GM18867 (cell line): Measurements from ENCODE around the gene DENND1A.

Source experiments
- ATAC-seq: cut with Tn5 transposase; IDR thresholded peaks from one replicate; pipeline ENCODE4 v1.9.1; 2021; ENCODE audit warnings: mild to moderate bottlenecking, moderate library complexity; ENCODE audit not compliant: unreplicated experiment

Gene DENND1A

DNA sequence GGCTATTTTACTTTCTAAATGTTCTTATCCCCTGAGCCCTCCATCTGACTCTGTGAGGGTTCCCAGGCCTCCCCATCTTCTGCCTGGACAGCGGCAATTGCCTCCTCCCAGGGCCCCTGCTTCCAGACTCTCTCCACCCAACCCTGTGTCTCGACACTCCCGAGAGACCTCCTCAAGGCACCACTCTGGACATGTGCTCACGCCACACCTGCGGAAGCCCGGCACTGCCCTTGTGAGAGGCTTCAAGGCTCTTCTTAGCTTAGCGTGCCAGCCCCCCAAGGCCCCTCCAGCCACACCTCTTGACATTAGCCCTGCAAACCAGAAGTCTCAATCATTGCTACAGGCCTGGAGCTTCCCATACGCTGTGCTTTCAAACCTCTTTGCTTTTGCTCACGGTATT, 449.8 kb downstream of the DENND1A start:
- no peak for ATAC-seq

DNA sequence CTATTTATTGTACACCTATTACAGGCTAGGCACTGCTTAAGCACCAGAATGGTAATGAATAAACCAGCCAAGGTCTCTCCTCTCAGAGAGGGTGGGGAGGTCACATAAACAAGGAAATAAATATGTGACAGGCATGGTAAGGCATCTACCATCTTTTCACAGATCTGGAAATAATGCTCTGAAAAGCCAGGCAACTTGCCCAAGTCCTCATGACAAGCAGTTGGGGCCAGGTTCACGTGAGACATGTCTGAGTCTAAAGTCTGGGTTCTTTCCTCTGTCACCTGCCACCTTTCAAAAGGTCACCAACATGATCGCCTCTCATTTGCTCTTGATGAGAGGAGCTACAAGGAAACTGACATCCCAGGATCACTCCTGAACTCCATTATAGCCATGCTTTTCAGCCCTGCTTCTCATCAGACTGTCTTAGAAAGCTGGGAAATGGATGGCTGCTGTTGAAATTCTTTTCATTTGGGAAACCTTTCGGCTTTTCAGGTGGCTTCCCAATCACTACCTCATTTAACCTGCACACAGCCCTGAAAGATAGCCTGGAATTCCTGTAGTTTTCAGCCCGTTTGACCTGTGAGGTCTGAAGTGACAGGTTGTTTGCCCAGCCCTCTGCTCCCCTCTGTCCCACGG, 450.8 kb downstream of the DENND1A start:
- no peak for ATAC-seq

DNA sequence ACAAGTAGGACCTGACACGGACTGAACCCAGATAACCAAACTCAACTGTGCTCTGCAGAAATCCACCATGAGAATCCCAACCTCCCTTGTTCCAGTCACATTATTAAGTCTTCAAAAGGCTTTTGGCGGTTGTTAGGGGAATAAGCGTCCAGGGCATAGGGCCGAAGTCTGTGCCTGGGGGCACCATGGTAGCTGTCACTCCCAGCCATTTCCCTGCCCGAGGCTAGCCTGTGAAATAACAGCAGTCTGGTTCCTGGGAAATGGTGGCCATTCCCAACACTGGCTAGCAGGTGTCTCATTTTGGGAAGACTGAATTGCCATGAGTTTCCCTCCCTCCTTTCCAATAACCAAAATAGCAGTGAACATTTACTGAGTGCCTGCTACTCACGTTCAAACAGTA, 451.8 kb downstream of the DENND1A start:
- ATAC-seq = no peak

DNA sequence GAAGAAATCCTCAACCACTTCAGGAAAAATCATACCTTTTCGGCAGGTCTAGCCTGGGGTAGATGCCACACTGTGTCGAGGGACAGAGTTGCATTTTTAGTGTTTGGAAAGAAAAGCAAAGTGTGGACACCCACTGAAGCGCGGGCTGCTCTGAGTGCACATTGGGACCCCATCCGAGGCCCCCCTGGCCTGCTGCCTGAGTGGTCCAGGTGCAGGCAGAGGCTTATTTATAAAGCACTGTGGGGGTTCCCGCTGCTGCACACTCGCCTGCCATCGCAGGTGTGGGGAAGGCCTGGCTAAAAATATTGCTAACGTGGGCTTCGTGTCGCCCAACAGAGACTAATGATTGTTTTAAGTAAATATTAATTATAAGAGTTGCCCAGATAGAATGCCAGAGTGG, 454.5 kb downstream of the DENND1A start:
- no peak for ATAC-seq

DNA sequence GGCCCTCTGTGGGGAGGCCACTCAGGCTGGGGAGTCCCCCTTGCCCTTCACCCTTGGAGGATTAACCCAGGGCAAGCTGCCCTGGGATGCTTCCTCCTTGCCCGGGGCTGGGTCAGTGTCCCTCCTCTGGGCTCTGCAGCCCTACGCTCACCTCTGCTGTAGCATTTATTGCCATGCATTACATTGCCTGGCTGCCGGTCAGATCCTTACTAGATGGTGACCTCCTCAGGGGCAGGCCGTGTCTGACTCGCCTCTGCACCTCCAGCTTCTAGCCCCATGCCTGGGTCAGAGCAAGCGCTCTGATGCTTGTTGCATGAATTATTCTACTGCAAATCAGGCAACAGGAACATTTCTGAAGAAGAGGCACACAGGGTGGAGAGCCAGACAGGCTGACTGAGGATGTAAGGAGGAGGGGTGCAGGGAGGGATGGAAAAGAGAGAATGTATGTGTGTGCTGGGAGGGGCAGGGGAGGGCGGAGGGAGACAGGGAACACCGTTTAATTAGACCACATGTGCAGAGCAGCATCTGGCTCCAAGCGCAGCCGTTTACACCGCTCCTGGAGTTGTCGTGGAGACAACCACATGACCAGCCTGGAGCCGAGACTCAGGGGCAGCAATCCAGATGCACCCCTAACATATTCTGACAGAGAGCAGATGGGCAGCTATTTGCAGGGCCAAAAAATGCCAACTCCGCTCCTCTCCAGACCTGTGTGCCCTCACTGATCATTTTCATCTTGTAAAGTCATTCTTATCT, 456.9 kb downstream of the DENND1A start:
- no peak for ATAC-seq

DNA sequence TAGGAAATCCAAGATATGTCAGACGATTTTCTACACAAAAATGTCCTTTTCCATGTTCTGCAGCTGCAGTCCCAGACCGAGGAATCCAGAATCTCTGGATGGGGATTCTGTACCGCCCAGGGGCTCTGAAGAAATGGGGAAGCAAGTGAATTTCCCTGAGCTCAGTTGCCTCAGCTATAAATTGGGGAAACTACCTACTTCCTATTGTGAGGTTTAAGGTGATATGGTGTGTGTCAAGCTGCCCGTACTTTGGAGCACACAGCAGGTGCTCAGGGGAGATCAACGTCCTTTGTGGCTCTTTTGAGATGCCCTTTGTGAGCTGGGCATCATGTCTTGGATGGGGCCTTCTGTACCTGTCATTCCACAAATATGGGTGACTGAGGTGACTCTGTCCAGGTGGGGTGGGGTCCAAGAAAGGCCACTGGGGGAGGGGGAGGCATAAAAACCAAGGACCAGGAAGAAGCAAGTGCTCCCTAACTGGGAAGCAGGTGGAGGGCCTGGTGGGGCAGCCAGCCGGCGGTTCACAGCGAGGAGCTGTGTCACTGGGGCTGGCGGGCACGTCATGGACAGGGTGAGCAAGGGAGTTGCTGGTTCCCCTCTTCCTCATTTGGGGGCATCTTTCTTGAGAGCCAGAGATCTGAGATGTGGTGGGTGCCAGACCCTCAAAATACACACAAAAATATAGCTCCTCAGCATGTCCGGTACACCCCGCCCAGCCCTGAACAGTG, 457.9 kb downstream of the DENND1A start:
- ATAC-seq = no peak

DNA sequence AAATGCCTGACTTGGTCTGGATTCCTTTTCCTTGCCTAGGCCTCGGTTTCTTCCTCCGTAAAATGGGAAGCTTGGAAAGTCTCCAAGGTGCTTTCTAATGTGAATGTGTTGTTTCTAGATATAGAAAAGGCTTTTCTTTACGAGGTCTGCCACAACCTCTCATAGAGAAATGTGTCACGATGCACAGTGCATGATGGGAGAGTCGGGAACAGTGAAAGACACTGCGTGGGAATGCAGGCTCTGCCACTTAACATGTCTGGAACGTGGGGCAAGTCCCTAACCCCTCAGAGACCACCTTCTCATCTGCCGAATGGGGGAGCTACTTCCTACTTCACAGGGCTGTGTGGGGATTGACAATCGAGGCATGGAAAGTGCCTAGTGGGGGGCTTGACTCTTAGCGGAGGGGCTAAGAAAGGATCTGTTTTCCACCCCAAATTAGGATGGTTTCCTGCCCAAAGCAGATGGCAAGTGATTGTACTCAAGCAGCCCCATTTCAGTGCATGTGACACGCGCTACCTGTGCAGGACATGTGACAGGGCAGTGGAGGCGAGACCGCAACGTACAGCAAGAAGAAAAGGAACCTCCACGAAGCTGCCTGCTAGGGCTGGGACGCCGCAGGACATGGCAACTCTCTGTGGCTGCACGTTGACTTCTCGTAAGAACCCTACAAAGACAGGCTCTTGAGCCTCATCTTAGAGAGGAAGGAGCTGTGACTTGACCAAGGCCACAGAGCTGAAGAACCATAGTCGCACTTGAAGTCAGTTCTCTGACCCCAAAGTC, 458.7 kb downstream of the DENND1A start:
- no peak for ATAC-seq

DNA sequence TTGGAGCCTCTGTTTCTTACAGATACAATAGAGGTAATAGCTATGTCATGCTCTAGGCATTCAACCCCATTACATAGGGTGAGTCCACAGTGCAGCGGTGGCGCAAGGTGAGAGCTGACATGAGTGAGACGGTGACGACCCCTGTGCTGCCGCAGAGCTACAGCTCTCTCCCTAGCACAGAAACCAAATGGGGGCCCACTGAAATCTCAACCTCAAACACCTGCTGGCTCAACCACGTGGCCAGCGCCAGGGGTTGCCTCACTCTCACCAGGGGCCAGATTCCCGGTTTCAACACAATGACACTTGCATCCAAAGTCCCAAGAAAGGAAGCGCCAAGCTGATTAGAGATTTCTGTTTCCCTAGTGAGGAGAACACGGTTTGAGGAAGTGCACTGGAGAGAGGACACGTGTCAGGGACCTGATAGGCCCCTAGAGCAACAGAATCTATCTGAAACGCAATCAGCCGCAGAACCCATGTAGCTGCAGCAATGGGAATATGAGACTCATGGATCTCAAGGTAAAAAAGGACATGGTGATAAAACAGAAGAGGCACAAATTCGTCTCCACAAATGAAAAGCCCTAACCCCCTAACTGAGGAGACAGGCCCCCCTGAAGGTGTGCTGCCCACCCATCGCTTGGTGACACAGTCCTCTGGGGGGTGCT, 459.7 kb downstream of the DENND1A start:
- ATAC-seq = no peak

DNA sequence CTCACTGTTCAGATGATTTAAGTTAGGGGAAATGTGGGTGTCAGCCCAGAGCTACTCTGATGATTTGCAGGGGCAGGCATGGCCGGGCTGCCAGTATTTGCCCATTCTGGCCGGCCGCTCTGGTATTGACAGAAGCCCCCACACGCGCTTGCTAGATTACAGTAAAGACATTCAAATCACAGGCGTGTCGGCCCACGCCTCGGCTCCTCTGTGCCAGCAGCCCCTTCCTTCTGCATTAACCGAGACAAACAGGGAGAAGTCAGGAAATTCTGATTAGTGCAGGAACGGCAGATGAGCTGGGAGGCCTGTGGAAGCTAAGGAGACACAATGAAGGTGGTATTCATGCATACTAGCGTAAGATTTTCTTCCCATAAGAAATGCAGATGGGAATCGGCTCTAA, 460.6 kb downstream of the DENND1A start:
- no peak for ATAC-seq

DNA sequence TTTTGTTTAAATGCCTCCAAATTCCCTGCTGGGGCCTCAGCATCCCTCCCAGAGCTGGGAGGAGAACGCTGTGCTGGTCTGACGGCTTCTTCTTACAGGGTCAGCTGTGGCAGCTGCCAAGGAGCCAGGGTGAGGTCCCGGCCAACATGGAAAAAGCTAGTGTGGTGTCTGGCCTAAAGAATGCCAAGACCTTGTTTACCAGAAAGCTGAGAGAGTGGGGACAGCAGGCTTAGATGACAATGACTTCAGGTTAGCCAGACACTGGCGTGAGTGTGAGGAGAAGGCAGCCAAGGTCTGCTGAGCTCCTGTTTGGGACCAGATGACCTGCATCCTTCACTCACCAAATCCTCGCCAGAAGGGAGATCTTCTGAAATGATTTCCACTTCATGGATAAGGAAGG, 461.4 kb downstream of the DENND1A start:
- no peak for ATAC-seq

DNA sequence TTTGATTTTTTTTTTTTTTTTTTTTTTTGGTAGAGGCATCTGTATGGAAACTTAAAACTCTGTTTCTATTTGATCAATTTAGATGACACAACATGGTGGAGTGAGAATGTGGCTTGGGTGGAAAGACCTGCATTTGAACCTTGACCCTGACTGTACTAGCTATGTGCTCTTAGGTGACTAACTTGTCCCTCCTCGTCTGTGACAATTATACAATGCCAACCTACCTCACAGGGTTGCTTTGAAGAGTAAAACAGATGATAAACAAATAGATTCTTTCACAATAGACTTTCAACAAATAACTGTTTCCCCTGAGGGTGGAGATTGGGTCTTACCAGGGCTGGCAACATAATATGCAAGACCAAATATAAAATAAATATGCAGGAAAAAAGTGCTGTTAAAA, 464.6 kb downstream of the DENND1A start:
- ATAC-seq = no peak

DNA sequence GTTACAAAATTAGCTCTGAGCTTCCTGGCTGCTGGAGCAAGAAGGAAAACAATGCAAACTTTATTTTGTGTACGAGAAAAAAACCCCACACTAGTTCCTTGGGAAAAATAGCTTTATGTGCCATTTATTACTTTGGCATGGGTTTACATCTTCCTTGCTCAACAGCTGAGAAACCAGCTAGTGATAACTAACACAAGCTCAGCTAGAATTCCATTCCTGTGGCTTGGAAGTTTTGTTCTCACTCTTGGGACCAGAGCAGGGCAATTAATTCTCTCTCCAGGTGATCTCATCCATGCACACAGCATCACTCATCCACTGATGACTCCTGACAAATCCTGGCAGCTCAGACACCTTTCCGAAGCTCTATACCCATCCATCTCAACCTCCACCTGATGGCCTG, 469.8 kb downstream of the DENND1A start:
- ATAC-seq = no peak

DNA sequence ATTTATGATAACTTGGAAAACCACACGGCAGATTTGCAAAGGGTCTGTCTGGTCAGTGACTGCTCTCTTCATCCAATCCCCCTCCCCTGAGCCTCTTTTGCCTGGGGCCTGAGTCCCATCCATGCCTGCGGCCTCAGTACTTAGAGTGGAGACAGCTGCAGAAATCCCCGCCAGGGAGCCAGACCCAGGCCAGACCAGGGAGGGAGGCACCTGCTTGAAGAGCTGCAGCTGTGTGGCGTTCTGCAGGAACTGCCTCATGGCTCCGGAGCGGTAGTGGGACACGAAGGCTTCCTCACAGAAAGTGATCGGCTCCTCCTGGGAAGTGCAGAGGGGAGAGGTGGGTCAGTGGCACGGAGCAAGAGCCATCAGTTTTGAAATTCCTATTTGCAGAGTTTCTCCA, 472.3 kb downstream of the DENND1A start:
- no peak for ATAC-seq

DNA sequence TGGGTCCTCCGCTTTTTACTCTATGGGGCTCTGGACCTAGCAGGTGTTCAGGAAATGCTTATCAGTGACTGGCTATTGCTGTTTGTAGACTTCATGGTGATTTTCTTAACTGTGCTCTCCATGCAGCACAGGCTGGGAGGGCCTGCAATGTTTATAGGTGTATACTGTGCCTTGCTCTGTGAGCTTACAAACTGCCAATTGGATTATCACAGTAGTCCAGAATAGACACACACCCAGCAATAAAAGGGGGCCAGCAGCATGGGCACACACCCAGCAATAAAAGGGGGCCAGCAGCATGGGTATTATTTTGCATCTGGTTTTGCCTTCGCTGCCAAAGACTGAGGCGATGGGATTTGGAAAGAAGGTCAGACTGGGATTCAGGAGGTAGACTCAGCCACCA, 473.9 kb downstream of the DENND1A start:
- ATAC-seq = no peak

DNA sequence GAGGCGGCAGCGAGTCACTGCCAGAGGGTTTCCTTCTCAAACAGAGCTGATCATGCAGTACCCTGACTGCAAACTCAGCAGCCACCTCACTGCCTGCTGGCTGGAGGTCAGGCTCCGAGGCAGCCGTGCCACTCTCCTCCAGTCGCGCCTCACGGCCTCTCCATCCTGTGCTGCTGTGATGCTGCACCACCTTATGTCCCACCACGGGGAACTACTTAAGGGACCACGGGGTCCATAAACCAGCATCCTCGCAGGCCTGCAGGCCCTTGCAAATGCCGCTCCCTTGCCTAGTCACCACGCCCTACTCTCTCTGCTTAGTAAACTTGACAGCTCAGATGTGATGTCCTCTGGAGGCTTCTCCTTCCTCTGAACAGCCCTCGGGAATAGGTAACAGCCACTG, 474.7 kb downstream of the DENND1A start:
- no peak for ATAC-seq

DNA sequence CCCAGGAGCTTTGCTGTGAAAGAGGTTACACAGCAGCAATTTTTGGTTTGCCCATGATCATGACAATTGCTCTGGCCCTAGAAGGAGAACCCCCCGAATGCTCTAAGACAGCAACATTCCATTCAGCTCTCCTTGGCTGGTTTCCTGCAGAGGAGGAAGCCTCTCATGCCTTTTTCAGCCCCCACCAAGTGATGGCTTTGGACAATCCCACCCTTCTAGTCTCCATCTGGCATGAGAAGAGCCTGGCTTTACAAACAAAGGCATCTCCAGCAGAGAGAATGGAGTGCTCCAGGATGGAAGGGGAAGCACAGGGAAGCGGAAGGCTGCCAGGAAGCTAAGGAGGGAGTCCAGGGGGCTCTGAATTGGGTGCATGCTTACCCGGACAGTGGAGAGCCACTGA, 475.6 kb downstream of the DENND1A start:
- no peak for ATAC-seq

DNA sequence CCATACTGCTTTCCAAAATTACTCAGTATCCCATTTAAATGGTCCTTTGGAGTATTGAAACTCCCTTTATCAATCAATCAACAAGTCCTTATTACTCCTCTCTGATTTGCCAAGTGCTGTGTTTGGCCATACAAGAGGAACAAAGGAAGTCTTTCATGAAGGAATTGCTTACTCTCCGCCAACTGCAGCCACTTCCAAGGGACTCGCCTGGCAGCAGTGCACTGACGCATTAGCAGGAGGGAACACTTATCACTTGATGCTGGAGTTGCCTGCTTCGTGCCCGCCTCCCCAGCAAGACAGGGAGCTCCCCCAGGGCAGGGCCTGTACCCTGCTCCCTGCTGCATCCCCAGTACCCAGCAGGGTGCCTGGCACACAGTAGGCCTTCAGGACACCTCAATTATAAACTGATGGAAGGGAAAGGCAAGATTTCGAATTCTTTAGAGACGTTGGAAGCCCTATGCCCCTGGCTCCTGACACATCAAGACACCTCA, 476.1 kb downstream of the DENND1A start:
- no peak for ATAC-seq

DNA sequence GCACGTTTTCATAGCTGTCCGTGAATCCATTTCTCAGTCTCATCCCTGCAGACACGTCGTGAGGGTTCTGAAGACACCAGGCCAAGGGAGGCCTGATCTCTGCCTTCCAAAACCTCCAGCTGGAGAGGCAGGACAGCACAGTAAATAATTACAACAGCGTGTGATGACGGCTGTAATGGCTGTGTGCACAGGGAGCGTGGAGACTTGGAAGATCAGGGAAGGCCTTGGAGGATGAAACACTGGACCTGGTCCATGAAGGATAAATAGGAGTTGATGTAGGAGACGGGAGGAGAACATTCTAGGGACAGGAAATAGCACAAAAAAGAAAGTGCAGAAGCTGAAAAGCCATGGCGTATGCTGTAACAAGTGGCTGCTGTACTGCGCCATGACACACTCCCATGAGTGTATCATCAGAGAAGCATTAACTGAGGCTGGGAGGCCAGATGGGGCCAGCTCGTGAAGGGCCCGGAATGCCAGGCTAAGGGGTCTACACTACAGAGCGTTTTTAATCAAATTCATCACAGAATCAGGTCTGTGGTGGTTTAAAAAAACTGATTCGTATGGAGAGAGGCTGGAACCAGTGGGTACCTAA, 476.8 kb downstream of the DENND1A start:
- no peak for ATAC-seq

DNA sequence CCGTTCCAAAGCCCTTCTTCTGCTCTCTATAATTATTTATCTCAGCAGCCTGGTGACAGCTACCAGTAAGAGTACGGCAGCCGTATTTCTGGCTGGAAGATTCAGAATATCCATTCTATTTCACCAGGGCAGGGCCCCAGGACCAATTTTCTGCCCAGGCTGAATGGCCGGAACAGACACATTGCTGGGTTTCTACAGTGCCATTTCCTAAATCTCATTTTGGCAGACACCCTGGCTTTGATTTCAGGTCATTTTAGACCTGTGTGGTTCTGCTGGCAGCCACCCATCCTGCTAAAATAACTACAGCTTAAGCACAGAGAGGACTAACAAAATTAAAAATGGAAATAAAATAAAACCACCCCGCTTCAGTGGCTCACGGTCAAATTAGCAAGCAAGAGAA, 478.9 kb downstream of the DENND1A start:
- ATAC-seq = no peak

DNA sequence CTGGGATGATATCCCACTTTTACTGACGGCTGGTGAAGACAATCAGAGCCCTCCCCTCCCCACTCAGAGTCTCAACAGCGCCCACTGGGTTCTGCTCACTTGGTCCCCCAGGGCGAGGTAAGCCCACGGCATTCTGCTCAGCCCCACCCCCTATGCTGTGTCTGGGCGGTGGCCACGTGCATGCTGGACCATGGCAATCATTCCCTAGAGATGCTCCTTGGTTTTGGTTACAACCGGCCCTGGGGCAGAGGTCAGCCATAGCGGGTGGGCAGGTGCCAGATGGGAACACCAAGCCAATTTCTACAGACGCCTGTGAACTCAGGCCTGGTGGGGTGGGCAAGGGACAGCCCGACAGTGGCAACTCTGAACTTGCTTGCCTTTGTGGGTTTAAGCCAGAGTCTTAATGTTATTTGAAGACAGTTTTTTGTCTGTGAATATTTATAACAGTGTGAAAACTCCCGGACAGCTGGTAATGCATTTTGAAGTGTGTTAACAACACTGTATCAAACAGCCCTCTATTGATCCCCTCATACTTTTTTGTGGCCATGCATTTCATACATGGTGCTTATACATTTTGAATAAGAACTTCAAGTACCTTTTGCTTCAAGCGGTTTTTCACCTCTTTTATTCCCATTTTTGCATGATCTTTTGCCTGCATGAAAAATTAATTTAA, 479.7 kb downstream of the DENND1A start:
- ATAC-seq = no peak
